GM21381 (cell line): ENCODE data around the gene DNALI1.
"Not testable (repeated sequence)": the region's sequence is repeated elsewhere in the genome, so short reads cannot be mapped to it uniquely, and the experiment has no call there.

ENCODE experiments used
- ATAC-seq: cut with Tn5 transposase; IDR thresholded peaks from one replicate; pipeline ENCODE4 v1.9.1; 2021; ENCODE audit warnings: mild to moderate bottlenecking, moderate library complexity; ENCODE audit not compliant: unreplicated experiment

The DNALI1 gene

GRCh38 chr1:37556712-37557196 lies at the start of gene DNALI1:
TSS of gene DNALI1 (plus strand) at chr1:37556940. CDS start at chr1:37556995, 55 bp downstream.
- no peak for ATAC-seq

DNA sequence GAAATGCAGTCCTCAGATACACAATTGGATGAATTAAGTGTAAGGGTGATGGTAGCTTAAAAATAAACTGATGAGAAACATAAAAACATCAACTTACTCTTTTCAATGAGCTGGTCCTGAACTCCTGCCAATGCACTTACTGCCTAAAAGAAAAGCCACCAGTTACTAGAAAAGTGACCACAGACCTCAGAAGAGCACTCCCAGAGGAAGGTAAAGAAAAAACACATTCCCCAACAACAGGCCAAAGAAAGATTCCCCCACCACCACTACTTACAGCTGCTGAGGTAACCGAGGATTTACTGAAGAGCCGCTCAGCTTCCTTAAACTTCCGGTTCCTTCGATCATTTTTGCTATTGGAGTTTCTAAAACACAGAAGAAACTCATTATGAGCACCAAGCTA lies 47.6 kb upstream of the DNALI1 start:
- ATAC-seq: no peak

GRCh38 chr1:37513795-37514349 lies 42.9 kb upstream of the DNALI1 start:
- ATAC-seq: peak; percentile 30

DNA sequence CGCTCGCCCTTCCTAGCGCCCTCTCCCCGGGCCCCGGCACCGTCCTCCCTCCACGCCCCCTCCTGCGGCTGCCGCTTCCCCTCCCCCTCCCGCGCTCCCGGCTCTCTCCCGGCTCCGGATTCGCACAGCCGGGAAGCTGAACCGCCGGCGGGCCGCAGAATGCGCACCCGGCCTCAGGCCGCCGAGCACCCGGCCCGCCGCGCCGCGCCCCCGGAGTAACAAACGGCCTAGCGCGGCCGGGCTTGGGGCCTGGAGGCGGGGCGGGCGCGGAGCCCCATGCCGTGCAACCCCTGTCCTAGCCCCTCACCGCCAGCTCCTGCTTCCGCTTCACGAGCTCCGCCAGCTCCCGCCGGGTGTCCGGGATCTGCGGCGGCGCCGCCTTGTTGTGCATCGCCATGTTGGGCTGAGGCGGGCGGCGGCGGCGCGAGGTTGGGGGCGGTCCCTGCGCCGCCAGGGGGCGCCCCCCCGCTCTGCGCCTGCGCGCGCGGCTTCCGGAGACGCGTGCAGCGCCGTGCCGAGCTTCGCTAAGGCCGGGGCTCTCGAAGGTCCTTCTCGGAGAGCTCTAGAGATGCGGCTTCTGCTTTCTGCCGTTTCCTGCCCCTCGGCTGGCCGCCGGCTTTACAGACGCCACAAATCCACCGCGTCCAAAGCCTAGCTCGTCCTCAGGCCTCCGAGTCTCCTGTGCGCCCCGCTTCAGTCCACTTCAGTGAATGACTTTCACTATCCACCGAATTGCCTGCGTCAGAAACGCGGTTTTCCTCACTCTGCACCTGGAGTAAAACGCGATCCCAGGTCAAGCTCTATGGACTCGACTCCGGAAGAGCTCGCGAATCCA lies 42.2 kb upstream of the DNALI1 start, which contains the start of gene MEAF6:
Gene MEAF6 (minus strand): TSS at position 417 of the 835 bp plus-strand sequence. CDS start 20 bp downstream, at position 397.
- peak; percentile 91 for ATAC-seq

DNA sequence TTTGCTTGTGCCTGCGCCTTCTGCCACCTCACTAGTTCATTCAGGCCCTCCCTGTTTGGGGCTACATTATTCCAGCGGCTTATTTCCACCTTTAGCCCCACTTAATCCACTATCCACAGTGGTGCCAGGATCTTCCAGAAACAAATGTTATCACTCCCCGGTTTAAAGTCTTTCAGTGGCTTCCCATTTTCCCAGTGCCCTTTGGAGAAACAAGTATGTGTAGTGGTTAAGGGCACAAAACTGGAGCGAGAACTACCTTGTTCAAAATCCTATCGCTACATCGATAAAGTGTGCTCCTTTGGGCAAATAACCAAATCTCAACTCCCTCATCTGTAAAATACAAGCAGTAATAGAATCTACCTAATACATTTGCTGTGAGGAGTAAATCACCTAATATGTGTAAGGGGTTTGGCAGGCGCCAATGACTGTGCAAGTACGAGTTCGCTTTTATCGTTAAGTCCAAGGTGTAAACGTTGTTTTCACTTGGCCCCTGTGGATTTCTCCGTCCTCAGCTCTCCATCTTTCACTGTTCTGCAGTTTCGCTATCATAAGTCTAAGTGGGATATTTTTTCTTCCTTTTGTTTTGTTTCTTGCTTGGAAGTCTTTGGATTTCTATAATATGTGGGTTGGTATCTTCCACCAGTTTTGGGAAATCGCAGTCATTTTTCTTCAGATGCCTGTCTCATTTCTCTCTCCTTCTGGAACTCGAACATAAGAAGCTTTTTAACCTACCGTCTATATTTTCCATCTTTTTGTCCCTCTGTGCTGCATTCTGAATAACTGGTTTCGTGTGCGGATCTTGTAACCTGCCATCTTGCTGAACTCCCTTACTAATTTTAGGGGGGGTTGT lies 41.3 kb upstream of the DNALI1 start:
- no peak for ATAC-seq

DNA sequence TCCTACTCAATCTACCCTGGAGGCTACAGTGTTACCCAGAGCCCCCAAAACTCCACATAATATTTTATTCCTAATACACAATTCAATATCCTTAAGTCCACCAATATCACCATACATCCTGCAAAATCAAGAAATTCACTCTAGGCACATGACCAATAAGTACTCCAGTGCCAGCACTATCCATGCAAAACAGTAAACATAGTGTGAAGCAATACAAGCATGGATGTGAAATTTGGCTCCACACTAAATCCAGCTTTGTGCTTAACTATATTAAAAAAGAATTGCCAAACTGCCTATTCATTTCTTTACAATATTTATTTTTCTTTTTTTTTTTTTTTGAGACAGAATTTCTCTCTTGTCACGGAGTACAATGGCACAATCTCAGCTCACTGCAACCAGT lies 39.2 kb upstream of the DNALI1 start:
- no peak for ATAC-seq

GRCh38 chr1:37518241-37518640 lies 38.5 kb upstream of the DNALI1 start:
- not testable (repeated sequence) for ATAC-seq

- ATAC-seq: not testable (repeated sequence)
These were observed 37.8 kb upstream of the DNALI1 start for GRCh38 chr1:37518929-37519328.

GRCh38 chr1:37519613-37520012 lies 37.1 kb upstream of the DNALI1 start:
- ATAC-seq: no peak

DNA sequence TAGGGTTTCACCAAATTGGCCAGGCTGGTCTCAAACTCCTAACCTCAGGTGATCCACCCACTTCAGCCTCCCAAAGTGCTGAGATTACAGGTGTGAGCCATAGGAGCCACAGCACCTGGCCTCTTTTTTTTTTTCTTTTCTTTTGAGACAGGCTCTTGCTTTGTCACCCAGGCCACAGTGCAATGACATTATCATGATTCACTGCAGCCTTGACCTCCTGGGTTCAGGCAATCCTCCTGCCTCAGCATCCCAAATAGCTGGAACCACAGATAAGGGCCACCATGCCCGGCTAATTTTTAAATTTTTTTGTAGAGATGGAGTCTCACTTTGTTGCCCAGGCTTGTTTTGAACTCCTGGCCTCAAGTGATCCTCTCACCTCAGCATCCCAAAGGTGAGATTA lies 26.9 kb upstream of the DNALI1 start:
- ATAC-seq: not testable (repeated sequence)

GRCh38 chr1:37532418-37533156 lies 24.2 kb upstream of the DNALI1 start:
- not testable (repeated sequence) for ATAC-seq

DNA sequence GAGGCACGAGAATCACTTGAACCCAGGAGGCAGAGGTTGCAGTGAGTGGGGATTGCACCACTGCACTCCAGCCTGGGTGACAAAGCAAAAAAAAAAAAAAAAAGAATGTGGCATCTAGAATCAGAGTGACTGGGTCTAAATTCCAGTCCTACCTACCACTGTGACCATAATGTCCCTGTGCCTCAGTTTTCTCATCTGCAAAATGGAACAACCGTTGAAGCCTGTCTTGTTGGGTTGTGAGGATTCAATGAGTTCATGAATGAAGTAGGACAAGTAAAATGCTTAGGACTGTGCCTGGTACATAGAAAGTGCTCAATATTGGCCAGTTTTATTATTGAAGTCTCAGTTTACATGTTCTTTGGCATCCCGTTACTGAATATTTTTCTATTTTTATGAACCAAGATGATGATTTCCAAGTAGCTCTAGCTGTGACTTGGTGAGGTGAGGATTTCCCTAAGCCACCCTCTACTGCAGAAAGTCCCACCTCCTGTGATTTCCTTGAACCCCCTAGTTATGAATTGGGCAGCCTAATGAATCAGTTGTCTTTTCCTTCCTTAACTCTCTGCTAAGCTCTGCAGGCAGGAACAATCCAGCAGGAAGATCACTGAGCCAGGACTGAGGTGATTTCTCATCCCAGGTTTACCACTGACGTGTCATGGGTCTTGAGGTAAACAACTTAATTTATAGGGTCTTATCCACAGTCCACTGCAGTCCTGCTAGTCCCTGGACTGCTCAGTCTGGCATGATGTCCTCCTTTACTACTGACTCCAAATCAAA lies 23.2 kb upstream of the DNALI1 start:
- ATAC-seq: no peak

DNA sequence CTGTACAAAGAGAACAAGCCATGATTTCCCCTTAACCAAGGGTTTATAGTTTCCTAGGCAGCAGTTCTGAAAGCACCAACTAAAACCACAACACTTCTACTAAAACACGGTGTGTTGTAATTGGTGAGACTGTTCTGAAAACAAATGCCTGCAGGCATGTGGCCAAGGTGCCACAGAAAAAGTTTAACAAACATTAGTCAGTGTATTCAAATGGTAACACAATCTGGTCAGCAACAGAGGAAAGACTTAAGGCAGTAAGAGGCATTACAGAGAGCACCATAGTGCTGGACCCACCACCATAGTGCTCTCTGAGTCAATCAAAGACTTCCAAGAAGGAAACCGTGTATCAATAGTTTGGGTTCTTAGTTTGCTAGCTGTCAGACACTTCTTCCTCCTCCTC lies 19.4 kb upstream of the DNALI1 start:
- no peak for ATAC-seq

DNA sequence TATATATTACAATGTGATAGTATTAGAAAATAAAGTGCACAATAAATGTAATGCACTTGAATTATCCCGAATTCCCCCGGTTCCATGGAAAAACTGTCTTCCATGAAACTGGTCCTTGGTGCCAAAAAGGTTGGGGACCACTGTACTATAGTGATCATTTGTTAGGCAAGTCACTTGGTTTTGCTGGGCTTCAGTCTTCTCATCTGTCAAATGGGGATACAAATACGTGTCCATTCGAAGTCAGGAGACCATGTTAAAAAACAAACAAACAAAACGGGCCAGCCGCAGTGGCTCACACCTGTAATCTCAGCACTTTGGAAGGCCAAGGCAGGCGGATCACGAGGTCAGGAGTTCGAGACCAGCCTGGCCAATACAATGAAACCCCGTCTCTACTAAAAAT lies 17.6 kb upstream of the DNALI1 start:
- ATAC-seq: not testable (repeated sequence)

DNA sequence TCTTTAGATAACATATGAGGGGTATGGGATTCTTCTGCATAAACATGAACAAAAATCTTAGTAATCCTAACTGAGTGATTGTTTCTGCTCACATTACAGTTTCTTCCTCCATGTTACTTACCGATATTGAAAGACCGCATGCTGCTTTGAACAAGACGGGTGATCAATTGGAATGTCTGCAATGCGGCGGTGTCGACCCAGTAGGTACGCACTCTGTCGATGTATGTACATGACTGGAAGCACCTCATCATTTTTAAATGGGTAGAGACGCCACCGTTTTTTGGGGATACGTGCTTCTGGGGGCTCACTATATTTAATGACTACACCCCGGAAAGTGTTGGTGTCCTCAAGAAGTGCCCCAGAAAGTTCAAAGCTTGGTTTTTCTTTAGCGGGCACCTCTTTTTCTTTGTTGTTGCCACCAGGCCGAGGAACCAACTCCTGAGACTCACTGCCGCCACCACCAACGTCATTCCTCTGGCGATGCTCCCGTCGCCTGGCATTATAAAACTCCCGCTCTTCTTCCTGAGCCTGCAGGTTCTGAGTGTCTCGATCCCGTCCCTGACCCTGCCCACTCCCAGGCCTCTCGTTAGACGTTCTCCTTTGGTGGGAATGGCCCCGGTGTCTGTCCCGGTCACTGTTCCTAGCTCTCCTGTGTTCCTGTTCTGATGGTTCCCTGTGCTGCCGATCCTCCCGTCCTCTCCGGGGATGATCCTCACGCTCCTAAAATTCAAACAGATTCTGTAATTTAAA lies 16.5 kb upstream of the DNALI1 start:
- no peak for ATAC-seq

GRCh38 chr1:37544530-37544929 lies 12.2 kb upstream of the DNALI1 start:
- ATAC-seq: no peak

GRCh38 chr1:37545019-37545418 lies 11.7 kb upstream of the DNALI1 start:
- ATAC-seq: no peak

DNA sequence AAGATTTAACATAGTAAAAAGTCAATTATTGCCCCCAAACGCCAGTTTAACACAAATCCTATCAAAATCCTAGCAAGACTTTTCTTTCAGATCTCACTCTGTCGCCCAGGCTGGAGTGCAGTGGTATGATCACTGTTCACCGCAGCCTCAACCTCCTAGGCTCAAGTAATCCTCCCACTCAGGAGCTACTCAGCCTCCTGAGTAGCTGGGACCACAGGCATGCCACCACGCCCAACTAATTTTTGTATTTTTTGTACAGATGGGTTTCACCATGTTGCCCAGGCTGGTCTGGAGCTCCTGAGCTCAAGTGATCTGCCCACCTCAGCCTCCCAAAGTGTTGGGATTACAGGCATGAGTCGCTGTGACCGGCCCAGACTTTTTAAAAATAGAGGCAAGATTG lies 7.4 kb upstream of the DNALI1 start:
- no peak for ATAC-seq

GRCh38 chr1:37553598-37553926 lies 3.2 kb upstream of the DNALI1 start:
- no peak for ATAC-seq
